ENCODE results near the gene KCND2. TPM values are rescaled to one million over a fixed set of nuclear protein-coding genes. Genes with fewer than 3 reads are reported as not detected.

The KCND2 gene
- total RNA-seq, 1 donor from 2014 or later = 13.7 TPM

GRCh38 chr7:120304674-120305073, 31.7 kb downstream of the KCND2 start:
- TF ChIP-seq CTCF (IDR thresholded peaks at IDR 0.05; ENCODE audit: unreplicated experiment) = no peak
- no peak overlapping the region for H3K27ac Mint-ChIP-seq
- peaks cover 12% of the 10 kb centered on the region for H3K27me3 Mint-ChIP-seq
- no peak for DNase-seq (ENCODE audit: low spot score, unreplicated experiment)
- no peak overlapping the region for H3K4me3 Mint-ChIP-seq (ENCODE audit: low read depth)
- H3K4me1 Mint-ChIP-seq (ENCODE audit: low read depth) = peaks cover 29% of the 10 kb centered on the region
- H3K36me3 Mint-ChIP-seq (ENCODE audit: insufficient read depth) = no peaks in the 10 kb centered on the region
- H3K9me3 Mint-ChIP-seq (ENCODE audit: low read depth) = no peaks in the 10 kb centered on the region

- no peak overlapping the region for H3K27ac Mint-ChIP-seq
- H3K27me3 Mint-ChIP-seq = peaks cover 12% of the 10 kb centered on the region
- H3K4me3 Mint-ChIP-seq (ENCODE audit: low read depth) = no peak overlapping the region
- no peak for DNase-seq (ENCODE audit: low spot score, unreplicated experiment)
- peaks cover 32% of the 10 kb centered on the region for H3K4me1 Mint-ChIP-seq (ENCODE audit: low read depth)
- H3K36me3 Mint-ChIP-seq (ENCODE audit: insufficient read depth) = no peaks in the 10 kb centered on the region
- no peak for TF ChIP-seq CTCF (IDR thresholded peaks at IDR 0.05; ENCODE audit: unreplicated experiment)
- H3K9me3 Mint-ChIP-seq (ENCODE audit: low read depth) = no peaks in the 10 kb centered on the region
Measured at GRCh38 chr7:120307991-120308545, 35.1 kb downstream of the KCND2 start.

- H3K36me3 Mint-ChIP-seq (ENCODE audit: insufficient read depth) = no peaks in the 10 kb centered on the region
- H3K27ac Mint-ChIP-seq = no peak overlapping the region
- H3K9me3 Mint-ChIP-seq (ENCODE audit: low read depth) = no peaks in the 10 kb centered on the region
- H3K4me3 Mint-ChIP-seq (ENCODE audit: low read depth) = no peak overlapping the region
- no peak for TF ChIP-seq CTCF (IDR thresholded peaks at IDR 0.05; ENCODE audit: unreplicated experiment)
- peaks cover 23% of the 10 kb centered on the region for H3K4me1 Mint-ChIP-seq (ENCODE audit: low read depth)
- H3K27me3 Mint-ChIP-seq = no peaks in the 10 kb centered on the region
- no peak for DNase-seq (ENCODE audit: low spot score, unreplicated experiment)
Measured at GRCh38 chr7:120311028-120311788, 38.2 kb downstream of the KCND2 start.

GRCh38 chr7:120320218-120320961, 47.4 kb downstream of the KCND2 start:
- Mint-ChIP-seq H3K36me3 (ENCODE audit: insufficient read depth) (no peaks in the 10 kb centered on the region), H3K9me3 (ENCODE audit: low read depth) (no peaks in the 10 kb centered on the region), H3K27me3 (no peaks in the 10 kb centered on the region), H3K4me1 (ENCODE audit: low read depth) (peaks cover 6% of the 10 kb centered on the region), H3K27ac (no peak overlapping the region), H3K4me3 (ENCODE audit: low read depth) (no peak overlapping the region)
- no peak for DNase-seq (ENCODE audit: low spot score, unreplicated experiment)
- TF ChIP-seq CTCF (IDR thresholded peaks at IDR 0.05; ENCODE audit: unreplicated experiment) = no peak

- Mint-ChIP-seq H3K27me3 (no peaks in the 10 kb centered on the region), H3K27ac (no peak overlapping the region), H3K4me3 (ENCODE audit: low read depth) (no peak overlapping the region), H3K36me3 (ENCODE audit: insufficient read depth) (no peaks in the 10 kb centered on the region), H3K4me1 (ENCODE audit: low read depth) (no peaks in the 10 kb centered on the region), H3K9me3 (ENCODE audit: low read depth) (peaks cover 4% of the 10 kb centered on the region)
- no peak for DNase-seq (ENCODE audit: low spot score, unreplicated experiment)
- no peak for TF ChIP-seq CTCF (IDR thresholded peaks at IDR 0.05; ENCODE audit: unreplicated experiment)
Measured at GRCh38 chr7:120327054-120327453, 54.1 kb downstream of the KCND2 start.
